GM19438 (cell line): ENCODE results near the gene ADAMTS2.

Source experiments
- ATAC-seq: cut with Tn5 transposase; IDR thresholded peaks from one replicate; pipeline ENCODE4 v1.9.1; 2021; ENCODE audit warnings: low read depth; ENCODE audit not compliant: unreplicated experiment

ADAMTS2 gene

DNA sequence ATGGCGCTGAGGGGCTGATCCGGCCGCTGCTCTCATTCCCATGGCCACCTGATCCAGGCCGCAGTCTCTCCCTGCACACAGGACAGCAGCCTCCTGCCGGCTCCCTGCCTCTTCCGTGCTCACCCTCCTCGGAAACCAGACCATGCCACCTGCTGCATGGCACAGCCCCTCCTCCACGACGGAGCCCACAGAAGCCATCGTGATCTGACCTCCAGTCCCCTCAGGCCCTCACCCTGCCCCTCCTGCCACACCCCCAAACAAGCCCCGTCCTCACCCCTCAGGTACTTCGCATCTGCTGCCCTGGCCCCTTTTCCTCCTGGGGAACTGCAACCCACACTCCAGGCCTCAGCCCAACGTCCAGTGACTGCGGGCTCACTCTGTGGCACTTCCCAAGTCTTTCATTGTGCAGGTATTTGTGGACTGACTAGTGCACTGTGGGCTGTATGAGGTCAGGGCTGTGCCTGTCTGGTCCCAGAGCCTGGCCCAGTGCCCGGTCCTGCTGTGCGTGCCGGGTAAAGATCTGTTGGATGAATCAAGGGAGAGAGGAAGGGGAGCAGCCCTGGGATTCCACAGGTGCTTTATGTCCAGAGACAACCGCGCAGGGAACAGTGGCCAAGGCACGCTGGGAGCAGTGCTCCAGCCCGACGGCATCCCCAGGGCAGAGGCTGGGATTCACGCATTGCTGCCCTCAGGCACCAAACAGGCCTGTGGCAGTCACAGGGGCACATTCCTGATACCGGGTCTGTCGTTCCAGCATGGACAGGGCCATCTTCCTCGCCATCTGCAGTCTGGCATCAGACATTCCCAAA lies 86.1 kb downstream of the ADAMTS2 start:
- no peak for ATAC-seq

DNA sequence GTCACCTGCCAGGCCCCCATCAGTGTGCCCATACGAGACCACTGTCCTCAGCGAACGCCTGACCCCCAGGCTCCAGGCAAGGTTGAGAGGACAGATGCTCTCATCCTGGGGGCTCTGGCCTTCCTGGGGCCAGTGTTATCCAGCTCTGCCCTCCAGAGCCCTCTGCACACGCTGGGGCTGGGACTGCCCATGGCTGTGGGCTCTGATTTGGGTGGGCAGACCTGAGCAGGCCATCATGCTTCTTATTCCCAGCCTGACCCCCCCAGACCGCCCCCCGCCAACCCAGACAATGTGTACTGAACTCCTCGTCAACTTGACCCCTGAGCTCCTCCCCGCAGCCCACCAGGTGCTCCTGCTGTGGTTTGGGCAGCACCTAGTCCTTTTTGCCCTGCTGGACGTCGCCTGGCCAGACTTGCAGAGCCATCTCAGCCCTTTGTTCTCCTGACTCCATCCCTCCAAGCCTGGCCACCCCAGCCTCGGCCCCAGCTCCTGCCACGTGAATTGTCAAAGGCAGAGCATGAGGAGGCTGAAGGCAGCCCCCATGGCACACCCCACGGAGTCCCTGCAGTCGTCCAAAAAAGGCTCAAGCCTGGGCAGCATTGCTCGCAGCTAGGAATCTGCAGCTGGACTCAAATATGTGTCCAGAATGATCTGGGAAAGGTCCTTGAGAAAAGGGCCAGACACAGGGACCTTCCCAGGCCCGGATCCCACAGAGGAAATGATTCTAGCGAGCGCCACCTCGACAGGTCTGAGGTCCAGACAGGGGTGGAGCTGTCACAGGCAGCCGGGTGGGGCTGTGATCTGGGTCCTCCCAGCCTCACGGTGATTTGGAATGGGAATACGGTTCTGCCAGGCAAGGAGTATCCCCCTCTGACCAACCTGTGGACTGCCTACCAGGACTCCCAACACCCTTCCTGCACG lies 87.0 kb downstream of the ADAMTS2 start:
- no peak for ATAC-seq

GRCh38 chr5:179257176-179257682 lies 88.0 kb downstream of the ADAMTS2 start:
- ATAC-seq = no peak

DNA sequence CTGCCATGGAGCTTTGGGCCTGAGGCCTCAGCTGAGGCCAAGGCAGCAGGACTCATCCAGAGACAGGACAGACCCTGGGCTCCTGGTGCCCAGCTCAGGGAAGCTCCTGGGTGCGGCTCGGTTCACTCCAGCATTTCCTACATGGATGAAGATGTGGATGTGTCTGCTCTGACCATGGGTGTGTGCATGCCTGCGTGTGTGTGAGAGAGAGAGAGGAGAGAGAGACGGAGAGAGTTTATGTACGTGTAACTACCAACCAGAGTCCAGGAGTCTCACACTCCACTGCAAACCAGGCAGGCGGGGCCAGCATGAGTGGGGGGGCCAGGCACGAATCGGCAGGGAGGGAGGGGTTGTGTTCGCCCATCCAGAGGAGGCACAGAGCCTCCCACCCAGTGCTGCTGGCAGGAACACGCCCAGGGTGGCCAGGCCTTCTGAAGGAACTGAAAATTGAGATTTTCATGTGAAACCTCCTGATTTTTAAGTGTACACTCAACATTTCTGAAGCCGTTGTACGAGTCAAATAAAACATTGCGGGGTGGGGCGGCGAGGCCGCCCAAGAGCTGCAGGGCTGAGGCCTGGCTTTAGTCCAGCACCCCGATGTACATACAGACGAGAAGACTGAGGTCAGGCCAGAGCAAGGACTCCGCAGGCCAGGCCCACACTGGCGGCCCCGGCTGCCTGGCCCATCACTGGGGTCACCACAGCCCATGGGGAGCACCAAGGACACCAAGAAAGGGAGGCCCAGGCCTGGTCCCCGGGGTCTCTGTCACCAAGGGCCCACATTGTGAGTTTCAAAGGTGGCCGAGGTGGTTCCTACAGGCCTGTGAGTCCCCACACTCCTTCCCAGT lies 88.7 kb downstream of the ADAMTS2 start:
- no peak for ATAC-seq

DNA sequence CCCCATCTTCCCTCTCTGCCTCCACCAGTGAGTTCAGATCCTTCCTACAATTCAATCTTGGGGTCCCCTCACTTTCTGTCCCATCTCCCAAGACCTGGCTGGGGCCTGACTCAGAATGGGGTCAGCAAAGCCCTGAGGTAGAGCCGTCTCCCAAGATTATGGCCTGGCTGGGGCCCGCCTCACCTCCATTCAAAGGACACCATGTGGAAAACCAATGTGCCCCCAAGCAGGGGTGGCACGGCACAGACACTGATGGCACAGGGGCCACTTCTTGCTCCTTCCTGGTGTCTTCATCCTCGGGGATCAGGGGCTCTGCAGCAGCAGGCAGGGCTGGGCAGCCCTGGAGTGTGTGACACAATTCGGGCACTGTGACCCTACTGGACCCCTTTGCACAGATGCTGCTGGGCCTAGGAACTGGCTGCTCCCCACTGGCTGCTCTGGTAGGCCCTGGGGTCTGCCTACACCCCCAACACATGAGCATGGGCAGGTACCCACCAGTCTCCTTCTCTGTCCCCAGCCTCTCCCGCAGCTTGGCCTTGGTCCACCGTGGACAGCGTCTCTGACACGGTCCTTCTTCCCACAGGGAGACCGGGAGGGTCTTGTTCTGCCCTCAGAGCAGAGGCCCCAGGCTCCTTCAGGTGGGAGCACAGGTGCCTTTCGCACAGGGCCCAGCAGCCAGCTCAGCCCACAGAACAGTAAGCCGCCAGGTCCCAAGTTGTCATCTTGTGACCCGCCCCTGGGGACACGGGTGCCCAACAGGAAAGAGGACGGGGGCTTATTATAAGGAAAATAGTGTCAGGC lies 89.5 kb downstream of the ADAMTS2 start:
- no peak for ATAC-seq

- ATAC-seq = no peak
Observed at GRCh38 chr5:179254638-179255271, 90.5 kb downstream of the ADAMTS2 start.

GRCh38 chr5:179253730-179254129 lies 91.5 kb downstream of the ADAMTS2 start:
- ATAC-seq = no peak

GRCh38 chr5:179251276-179251969 lies 93.8 kb downstream of the ADAMTS2 start:
- ATAC-seq = no peak

- ATAC-seq = no peak
Observed at GRCh38 chr5:179250561-179251225, 94.6 kb downstream of the ADAMTS2 start.

DNA sequence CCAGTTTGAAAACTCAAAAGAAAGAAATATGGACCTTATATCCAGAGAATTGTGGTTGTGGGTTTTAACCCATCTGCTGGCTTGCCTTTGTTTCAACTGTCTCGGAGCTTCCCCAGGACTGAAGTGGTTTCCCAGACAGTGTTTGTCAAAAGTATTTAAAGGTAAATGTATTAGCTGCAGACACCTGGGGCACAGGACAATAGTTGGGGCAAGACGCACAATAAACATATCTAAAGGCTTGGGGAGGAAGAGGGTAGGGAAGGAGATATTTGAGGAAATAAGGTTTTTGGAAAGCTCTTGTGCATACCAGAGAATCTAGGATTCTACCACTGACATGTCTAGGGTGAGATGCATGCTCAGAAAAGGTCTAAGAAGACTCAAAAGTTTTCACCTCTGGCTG lies 99.0 kb downstream of the ADAMTS2 start:
- no peak for ATAC-seq

GRCh38 chr5:179245031-179245430 lies 100.2 kb downstream of the ADAMTS2 start:
- ATAC-seq = no peak

DNA sequence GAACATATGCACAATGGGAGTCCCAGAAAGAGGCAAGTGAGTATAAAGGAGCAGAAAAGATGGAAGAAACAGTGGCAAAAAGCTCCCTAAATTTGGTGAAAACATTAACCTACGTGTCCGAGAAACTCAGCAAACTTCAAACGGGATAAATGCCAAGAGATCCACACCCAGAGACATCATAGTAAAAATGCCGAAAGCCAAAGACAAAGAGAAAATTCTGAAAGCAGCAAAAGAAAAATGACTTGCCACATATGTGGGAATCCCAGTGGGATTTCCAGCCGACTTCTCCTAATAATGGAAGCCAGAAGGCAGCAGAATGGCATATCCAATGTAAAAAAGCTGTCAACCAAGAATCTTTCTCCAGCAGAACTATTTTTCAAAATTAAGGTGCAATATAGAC lies 101.2 kb downstream of the ADAMTS2 start:
- ATAC-seq = no peak

DNA sequence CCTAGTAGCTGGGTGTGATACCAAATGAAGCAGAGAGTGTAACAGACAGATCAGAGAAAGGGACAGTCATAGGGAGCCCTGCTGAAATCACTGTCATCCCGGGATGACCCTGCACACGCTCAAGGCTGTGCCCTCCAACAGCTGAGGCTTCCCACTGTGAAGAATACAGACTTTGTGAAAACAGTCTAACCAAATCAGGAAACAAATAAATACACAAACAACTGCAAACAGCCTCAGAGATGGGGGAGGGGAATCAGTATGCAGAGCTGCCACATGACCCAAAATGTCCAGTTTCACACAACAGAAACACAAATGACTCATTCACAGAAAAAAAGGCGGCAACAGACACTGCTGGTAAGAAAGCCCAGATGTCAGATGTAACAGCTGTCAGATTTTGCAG lies 101.9 kb downstream of the ADAMTS2 start:
- ATAC-seq = no peak

DNA sequence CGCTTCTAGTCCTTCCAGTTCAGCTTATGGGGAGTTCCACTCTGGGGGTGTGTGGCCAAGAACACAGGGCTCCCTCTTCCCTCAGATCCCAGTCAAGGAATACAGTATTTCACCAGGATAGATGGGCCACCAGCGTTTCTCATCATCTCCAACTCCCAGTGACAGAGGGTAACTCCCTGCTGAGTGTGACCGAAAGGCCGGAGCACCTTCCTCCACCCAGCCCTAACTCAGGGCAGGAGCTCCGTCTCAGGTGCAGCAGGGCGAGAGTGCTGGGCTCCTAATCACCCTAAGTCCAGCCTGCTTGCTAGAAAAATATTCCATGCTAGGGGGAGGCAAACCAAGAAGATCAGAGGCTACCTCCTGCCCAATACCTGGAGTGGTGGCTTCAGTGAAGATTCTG lies 102.6 kb downstream of the ADAMTS2 start:
- no peak for ATAC-seq

DNA sequence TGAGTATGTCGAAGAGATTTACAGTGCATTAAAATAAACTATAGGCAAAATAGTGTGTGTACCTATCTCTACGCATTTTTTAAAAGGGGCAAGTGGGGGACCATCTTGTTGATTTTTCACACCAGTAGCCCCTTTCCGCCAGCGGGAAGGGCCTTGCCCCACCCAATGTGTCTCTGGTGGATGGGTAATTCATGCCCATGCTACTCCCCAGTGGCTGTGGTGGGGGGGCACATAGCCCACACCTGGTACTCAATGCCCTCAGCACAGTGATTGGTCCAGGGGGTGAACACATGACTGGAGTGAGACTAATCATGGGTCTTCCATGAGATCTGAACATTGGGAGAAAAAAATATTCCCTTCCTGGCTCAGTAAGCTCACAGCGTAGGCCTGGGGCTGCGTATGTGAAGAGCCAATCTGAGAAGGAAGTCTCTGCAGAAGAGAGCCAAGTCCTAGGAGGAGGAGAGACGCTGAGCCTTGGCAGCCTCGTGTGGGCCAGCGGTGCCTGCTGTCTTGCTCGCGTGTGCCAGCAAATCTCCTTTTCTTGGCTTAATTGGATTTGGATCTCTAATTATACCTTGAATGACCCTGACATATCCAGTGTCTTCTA lies 103.4 kb downstream of the ADAMTS2 start:
- ATAC-seq = no peak

DNA sequence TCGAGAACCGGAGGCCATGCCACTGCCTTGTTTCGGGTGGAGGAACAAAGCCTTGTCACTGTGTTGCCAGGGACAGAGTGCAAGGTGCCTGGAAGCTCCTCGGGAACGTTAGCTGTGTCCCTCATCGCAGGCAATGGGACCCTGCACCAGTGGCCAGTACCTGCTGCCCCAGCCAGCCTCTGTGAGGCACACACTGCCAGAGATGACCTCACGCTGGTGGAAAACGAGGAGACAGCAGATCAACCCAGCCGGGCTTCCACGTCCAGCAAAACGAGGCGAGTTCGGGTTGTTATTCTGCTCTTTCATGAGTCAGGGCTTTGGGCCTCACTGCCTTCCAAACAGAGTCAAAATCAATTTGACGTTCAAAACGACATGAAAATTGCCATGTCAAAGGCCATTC lies 104.1 kb downstream of the ADAMTS2 start:
- no peak for ATAC-seq

DNA sequence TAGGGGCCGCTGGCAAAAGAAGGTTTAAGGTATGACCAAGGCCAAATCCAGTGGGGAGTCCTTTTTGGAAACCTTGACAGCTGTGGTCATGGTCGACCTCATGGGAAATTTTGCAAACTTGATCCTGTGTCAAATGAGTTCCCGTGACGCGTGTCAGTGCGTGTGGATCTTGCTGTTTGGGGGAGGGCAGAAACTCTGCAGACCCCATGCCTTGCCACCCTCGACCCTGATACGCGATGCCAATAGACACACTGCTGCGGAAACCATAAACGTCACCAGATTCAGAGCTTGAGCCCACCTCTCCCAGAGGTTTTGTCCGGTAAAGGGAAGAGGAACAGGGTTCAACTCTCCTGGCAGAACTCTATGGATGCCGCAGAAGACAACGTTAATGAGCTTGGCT lies 104.7 kb downstream of the ADAMTS2 start:
- no peak for ATAC-seq
